ENCODE measurements around the gene ASB15.
"Not testable (repeated sequence)": the region's sequence is repeated elsewhere in the genome, so short reads cannot be mapped to it uniquely, and the experiment has no call there.

The ASB15 gene

GRCh38 chr7:123601530-123601929, at the start of gene ASB15:
ASB15 (plus strand) TSS chr7:123601821; CDS start chr7:123614503, 12,682 bp downstream.
- no peak for FAIRE-seq

- FAIRE-seq, result not testable (repeated sequence)
Observed at GRCh38 chr7:123552134-123552533, 49.5 kb upstream of the ASB15 start.

- no peak for FAIRE-seq
Observed at GRCh38 chr7:123552641-123553040, 49.0 kb upstream of the ASB15 start.

GRCh38 chr7:123553159-123553558, 48.5 kb upstream of the ASB15 start:
- no peak for FAIRE-seq

GRCh38 chr7:123555484-123555883, 46.1 kb upstream of the ASB15 start:
- FAIRE-seq, result no peak

- FAIRE-seq, result no peak
Observed at GRCh38 chr7:123557016-123557397, 44.6 kb upstream of the ASB15 start.

- peak; percentile 97 for FAIRE-seq
Observed at GRCh38 chr7:123557398-123558288, 44.0 kb upstream of the ASB15 start, which contains the start of gene NDUFA5. NDUFA5 (minus strand) TSS chr7:123557818; CDS start chr7:123557795, 23 bp downstream.

- FAIRE-seq, result no peak
Observed at GRCh38 chr7:123558289-123558874, 43.2 kb upstream of the ASB15 start.

- no peak for FAIRE-seq
Observed at GRCh38 chr7:123562121-123562520, 39.5 kb upstream of the ASB15 start.

GRCh38 chr7:123569352-123570010, 32.1 kb upstream of the ASB15 start:
- no peak for FAIRE-seq

- FAIRE-seq, result no peak
Observed at GRCh38 chr7:123570390-123571182, 31.0 kb upstream of the ASB15 start.

- FAIRE-seq, result no peak
Observed at GRCh38 chr7:123571187-123571586, 30.4 kb upstream of the ASB15 start.

GRCh38 chr7:123571684-123572083, 29.9 kb upstream of the ASB15 start:
- FAIRE-seq, result no peak

GRCh38 chr7:123573341-123573740, 28.3 kb upstream of the ASB15 start:
- FAIRE-seq, result no peak

- FAIRE-seq, result no peak
Observed at GRCh38 chr7:123573896-123574467, 27.6 kb upstream of the ASB15 start.

GRCh38 chr7:123579416-123579815, 22.2 kb upstream of the ASB15 start:
- no peak for FAIRE-seq

- no peak for FAIRE-seq
Observed at GRCh38 chr7:123580406-123581161, 21.0 kb upstream of the ASB15 start.

- no peak for FAIRE-seq
Observed at GRCh38 chr7:123581162-123581459, 20.5 kb upstream of the ASB15 start.

GRCh38 chr7:123583821-123584220, 17.8 kb upstream of the ASB15 start:
- FAIRE-seq, result no peak

- FAIRE-seq, result no peak
Observed at GRCh38 chr7:123588376-123588775, 13.2 kb upstream of the ASB15 start.

- no peak for FAIRE-seq
Observed at GRCh38 chr7:123594813-123595241, 6.8 kb upstream of the ASB15 start.

- peak; percentile 98 for FAIRE-seq
Observed at GRCh38 chr7:123598657-123599056, 3.0 kb upstream of the ASB15 start.

Measured in endometrium (tissue), 2 donors.